Epithelial cell of prostate (primary cell): ENCODE measurements around the gene ZDHHC8.
"Not testable (repeated sequence)": the region's sequence is repeated elsewhere in the genome, so short reads cannot be mapped to it uniquely, and the experiment has no call there.

ENCODE experiments used
- DNase-seq: peaks from one replicate; pipeline ENCODE4 v3.0.0-alpha.2; 2011; ENCODE audit warnings: low read depth, low spot score
- H3K27ac ChIP-seq: fragments of 450-650 bp; 2 replicates; pipeline ENCODE4 v1.5.1; 2017; ENCODE audit warnings: mild to moderate bottlenecking

The ZDHHC8 gene

DNA sequence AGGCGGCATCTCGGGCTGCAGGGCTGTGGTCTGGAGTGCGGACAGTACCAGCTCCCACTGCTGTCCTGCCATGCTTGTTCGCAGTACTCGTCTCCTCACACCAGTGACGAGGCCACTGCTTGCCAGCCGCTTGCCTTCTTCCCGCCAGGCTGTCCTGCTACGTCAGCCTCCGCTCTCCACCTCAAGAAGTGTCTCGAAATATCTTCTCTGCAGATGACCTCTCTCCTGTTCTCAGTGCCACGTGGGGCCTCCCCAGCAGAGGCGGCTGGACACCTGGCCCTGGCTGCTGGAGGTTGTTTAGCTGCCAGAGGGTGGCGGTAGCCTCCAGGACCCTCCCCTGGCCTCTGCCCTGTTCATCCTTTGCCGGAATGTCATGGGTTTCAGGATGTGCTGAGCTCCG is 22.3 kb downstream of the ZDHHC8 start:
- DNase-seq, result no peak
- H3K27ac ChIP-seq, result no peak overlapping the region

DNA sequence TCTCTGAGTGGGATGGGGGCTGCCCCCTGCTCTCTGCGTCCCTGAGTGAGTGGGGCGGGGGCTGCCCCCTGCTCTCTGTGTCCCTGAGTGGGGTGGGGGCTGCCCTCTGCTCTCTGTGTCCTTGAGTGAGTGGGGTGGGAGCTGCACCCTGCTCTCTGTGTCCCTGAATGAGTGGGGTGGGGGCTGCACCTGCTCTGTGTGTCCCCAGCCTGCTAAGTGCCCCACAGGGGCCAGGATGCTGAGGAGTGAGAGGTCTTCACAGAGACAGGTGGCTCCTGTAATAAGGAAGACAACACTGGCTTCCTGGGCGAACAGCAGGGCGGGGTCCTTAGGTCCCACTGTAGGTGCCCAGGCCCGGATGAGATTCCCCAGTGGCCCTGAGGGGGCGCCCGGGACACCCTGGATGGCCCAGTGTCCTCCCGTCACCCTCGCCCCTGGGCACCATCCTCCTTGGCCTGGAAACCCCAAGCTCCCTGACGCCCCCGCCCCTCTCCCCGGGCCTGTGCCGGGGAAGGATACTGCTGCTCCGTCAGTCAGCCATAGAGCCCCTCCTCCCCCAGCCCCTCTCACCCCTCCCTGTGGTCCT is 23.1 kb downstream of the ZDHHC8 start:
- no peak overlapping the region for H3K27ac ChIP-seq
- no peak for DNase-seq

DNA sequence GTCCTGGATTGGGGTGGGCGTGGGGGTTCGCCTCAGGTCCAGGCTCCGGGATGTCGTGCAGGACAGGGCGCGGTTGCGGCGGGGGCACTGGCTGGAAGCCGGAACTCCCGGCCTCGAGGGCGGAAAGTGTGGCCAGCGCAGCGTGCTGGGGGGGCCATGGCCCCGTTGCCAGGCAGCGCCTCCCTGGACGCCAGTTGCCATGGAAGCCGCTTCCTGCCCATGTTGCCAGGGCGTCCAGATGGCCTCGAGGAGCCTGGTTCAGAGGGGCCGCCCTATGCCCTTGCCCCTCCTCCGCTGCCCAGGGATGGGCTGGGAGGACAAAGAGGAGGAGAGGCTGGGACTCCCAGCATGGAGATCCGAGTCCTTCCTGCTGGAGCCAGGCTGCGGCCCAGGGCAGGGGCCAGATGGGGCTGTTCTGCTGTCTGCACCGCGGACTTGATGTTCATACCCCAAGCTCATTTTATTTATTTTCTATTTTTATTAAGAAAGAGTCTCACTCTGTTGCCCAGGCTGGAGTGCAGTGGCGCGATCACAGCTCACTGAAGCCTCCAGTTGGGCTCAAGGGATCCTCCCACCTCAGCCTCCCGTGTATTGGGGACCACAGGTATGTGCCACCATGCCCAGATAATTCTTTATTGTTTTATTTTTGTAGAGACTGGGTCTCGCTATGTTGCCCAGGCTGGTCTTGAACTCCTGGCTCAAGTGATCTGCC is 23.9 kb downstream of the ZDHHC8 start:
- DNase-seq, result no peak
- H3K27ac ChIP-seq, result no peak overlapping the region

DNA sequence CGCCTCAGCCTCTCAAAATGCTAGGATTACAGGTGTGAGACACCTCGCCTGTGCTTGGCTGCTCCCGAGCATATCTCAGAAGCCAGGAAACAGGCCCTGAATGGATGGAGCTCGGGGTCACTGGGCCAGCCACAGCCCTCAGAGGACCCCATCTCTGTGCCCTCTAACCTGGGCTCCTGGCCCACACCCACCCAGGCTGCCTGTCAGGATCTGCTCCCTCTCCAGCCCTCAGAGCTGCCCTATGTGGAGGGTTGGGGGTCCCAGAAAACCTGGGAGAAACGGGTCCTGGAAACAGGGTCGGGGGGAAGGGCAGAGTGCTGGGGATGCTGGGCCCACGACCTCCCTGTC is 24.4 kb downstream of the ZDHHC8 start:
- H3K27ac ChIP-seq, result no peak overlapping the region
- no peak for DNase-seq

DNA sequence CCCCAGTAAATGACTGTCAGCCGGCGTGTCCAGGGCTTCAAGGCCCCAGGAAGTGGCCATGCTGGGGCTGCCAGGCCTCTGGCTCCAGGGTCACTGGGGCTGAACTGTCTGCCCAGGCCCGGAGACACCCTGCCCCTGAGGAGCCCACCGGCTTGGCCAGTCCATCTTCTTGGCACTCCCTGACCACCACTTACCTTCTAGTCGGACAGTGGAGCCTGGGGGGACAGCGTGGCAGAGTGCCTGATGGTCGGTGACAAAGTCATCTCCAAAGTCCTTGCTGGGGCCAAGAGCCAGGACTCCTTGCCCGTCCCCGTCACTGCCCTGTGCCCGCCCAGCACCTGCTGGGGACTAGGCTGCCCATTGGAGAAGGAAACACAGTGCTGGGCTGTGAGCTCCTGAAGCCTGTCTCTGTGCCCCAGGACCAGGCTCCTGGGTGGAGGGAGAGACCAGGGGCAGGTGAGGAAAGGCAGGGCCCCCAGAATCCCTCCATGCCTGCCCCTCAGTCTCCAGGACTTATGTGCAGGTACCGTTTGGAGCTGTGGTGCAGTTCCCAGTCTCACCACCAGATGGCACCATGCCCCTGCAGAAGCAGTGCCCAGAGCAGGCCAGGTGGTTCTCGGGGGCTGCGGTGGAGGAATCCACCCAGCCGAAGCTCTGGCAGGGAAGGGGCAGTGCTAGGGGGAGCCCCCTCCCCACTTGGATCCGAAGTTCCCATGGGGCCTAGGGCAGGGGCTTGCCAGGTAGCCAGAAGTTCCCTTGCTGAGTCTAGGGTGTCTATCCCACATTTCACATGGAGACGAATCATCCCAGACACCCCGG is 25.2 kb downstream of the ZDHHC8 start:
- peak; percentile 3 for DNase-seq
- H3K27ac ChIP-seq, result no peak overlapping the region

DNA sequence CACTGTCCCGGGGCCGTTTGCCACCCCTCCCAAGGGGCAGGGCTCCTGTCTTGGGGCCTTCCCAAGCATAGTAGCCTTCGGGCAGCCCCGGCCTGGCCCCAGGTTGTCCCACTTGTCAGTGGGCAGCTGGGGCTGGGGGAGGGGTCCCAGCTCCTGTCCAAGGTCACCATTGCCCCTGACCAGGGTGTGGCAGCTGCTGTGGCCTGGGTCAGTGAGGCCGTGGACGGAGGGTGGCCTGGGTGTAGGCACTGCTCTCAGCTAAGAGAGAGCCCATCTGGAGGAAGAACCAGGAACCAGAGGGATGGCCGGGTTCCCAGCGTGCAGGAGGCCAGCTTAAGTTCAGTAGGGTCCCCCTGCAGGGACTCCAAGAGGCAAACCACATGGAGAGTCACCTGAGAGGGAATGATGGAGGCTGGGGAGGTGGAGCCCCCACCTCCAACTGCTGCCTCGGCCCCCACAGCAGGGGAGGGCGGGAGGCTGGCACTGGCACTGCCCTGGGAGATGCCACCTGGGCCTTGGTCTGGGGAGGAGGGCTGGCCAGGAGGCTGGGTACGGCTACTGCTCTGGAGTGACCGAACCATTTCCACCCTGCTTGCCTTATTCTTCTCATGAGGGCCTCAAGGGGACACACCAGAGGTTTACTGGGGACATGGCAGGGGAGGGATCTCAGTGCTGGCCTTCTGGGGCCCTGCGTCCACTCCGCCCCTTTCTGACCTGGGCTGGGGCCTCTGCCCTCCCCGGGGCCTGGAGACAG is 26.0 kb downstream of the ZDHHC8 start:
- no peak overlapping the region for H3K27ac ChIP-seq
- DNase-seq, result no peak

DNA sequence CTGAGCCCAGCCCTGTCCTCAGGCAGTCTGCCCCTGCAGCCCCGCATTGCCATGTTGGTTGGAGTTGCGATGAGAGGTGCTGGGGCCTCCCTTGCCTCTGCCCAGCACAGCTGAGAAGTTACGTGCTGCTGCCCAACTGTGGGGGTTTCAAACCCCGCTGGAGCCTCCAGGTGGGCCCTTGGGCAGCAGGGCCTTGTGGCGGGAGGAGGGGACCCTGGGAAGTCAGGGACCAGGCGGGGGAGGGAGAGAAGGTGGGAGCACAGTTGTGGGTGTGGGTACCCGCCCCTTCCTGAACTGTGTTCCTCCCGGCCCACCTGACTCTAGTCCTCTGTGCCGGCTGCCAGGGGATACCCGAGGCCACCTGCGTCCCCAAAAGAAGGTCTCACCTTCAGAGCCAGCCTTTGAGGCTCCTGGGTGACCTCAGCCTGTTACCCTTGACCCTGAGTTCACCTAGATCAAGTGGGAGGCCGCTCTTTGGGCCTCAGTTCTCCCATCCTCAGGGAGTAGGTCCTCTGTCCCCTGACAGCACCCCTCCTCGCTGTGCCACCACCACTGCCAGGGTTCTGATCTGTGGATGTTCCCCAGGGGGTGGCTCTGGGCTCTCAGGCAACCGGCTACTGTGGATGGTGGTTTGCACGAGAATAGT is 26.9 kb downstream of the ZDHHC8 start:
- H3K27ac ChIP-seq, result no peak overlapping the region
- no peak for DNase-seq

DNA sequence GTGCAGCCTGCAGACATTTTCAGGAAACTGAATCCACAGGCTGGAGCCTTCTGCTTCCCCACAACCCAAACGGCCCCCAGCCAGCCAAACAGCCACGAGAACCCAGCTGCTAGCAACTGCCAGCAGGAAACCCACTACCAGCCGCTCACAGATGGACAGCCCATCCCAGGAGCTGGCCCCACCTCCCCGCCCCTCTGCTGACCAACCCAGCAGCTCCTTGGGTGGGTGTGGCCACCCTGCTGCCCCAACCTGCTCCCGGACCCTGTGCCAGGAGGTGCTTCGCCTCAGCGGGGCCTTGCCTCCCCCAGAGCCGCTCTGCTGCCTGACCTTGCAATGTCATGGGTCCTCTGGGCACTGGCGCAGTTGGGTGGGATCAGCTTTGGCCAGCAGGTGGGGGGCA is 27.5 kb downstream of the ZDHHC8 start:
- no peak for DNase-seq
- no peak overlapping the region for H3K27ac ChIP-seq

DNA sequence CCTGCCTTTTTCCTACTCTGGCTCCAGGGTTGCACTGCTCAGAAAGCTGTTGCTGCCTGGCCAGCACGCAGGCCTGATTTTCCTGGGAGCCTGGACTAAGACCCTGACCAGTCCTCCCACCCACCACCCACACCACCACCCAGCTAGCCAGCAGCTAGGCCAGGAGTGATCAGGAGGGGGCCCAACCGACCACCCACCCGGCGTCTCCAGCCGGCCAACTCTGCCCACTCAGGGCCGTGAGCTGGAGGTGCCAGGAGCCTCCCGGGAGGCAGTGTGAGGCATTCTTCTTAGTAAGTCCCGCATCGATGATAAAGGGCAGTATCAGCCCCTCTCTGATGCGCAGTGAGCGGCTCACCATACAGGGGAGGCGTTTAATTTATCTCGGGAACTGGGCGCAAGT is 27.9 kb downstream of the ZDHHC8 start:
- H3K27ac ChIP-seq, DNase-seq: not testable (repeated sequence)

DNA sequence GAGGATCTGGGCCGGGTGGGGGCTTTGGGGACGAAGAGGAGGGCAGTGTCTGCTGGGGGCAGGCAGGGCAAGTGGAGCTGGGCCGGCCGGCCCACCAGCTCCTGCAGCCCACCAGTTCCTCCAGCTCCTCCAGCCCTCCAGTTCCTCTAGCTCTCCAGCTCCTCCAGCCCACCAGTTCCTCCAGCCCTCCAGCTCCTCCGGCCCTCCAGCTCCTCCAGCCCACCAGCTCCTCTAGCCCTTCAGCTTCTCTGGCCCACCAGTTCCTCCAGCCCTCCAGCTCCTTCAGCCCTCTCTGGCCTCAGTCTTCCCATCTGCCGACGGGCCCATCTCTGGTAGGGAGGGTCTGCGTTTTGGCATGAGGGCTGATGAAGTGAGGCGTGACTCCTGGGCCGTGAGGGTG is 28.4 kb downstream of the ZDHHC8 start:
- no peak overlapping the region for H3K27ac ChIP-seq
- no peak for DNase-seq

DNA sequence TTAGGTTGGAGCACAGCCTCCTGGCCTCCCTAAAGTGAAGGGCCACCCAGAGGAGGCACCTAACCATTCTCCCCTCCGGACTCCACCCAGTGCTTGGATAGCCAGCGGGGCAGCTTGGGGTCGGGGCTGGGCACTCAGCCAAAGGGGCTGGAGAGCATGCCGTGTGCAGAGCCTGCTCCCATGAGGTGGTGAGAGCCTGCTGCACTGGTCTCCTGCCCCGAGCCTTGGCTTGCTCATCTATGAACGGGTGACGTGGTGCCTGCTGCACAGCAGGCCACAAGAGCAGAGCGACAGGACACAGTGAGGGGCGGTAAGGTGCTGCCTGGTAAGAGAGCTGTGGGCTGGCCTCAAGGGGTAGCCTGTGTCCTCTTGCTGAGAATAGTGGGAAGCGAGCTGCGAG is 33.3 kb downstream of the ZDHHC8 start:
- no peak for DNase-seq
- no peak overlapping the region for H3K27ac ChIP-seq

DNA sequence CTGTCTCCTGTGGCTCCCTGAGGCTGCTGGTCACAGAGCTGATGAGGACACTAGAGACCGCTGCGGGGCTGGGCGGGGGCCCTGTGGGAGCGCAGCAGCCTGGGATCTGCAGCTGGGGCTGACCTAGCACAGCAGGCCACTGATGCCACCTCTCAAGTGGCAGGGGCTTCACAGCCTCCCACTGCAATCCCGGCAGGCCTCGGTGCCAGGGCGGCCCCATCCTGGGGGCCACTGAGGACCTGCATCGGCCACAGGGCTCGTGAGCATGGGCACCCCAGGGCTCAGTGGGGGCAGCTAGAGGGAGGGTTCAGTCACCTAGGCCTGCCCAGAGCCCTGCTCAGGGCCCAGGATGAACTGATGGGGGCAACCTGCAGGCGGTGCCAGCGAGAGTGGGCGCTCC is 33.8 kb downstream of the ZDHHC8 start:
- no peak for DNase-seq
- no peak overlapping the region for H3K27ac ChIP-seq

DNA sequence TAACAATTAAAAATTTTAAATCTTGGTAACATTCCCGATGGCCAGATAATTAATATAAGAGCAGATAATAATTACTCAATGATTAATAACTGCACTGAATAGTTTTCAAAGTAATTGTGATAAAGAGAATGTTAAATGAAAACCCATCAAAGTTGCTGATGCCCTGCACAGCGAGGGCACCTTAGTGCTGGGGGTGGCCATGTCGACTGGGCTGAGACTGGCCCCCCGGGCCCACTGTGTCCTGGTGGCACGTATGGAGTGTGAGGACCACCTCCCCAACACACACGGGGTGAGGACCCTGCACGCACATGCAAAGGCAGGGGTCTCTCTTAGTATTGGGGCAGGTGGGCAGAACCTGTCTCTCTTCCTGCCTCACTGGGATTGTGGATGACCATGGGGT is 34.3 kb downstream of the ZDHHC8 start:
- DNase-seq, result no peak
- H3K27ac ChIP-seq, result no peak overlapping the region

DNA sequence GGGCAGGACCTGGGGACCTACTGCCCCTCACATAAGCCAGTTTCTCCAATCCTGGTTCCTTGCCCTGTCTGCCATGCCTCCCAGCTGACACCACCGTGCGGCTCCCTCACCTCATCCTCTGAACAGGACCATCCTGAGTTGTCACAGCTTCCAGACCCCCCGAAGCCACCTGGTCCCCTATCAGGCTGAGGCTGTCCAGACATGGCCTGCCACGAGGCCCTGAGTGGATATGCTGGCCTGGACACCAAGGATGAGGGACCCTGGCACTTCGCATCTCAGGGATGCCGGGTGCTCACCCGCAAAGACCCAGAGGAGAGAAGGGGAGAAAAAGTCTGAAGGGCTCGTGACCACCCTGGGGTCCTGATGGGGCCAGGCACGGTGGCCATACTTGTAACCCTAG is 35.1 kb downstream of the ZDHHC8 start:
- no peak overlapping the region for H3K27ac ChIP-seq
- DNase-seq, result no peak

DNA sequence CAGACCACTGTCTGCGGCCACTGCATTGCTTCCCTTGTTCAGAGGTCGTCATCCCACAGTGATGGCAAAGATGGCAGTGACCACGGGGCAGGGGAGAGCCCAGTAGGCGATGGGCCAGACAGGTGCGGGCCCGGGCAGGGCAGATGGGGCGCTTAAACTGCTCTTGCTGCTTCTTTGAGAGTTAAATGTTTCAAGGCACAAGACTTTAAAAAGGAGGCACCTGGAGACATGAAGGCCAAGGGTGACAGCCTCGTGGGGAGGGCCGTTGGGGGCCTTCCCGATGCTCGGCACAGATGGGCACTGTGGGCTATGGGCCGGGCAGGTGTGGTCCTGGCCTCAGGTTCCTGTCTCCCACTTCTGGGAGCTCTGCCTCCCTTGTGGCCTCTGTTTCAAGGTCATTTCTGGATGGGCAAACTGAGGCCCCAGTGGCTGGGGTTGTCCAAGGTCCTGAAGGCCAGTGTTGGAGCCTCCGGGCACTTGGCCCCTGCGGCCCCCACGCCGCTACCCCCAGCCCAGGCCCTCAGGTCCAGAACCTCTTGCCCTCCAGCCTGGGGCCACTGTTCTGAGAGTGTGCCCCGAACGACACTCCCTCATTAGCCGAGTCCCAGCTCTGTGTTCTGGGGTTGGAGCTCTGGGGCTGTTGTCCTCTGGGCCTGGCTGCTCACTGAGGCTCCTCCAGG is 36.2 kb downstream of the ZDHHC8 start:
- no peak for DNase-seq
- no peak overlapping the region for H3K27ac ChIP-seq

DNA sequence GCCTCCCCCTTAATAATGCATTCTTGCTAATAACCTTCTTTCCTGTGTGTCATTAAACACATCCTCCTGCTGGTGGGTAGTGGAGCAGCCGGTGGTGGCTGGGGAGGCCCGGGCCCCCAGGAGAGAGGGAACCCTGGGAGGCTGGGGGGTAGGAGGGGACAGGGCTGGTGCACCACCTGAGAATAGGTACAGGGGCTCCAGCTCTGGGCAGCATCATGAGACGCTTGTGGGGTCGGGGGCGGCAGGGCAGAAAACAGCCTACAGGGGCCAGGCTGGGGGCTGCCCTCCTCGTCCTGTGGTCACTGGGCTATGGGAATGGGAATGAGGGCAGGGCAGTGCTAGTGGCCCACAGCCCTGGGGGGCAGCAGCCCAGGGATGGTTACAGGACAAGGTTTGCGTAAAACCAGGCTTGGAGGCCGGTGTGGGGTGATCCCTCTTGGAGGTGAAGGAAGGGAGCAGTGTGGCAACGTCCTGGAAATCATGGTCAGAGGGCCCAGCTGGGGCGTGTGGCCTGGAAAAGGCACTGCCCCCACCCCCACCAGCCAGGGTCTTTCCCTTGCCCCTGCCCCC is 37.7 kb downstream of the ZDHHC8 start:
- DNase-seq, result no peak
- H3K27ac ChIP-seq, result no peak overlapping the region

DNA sequence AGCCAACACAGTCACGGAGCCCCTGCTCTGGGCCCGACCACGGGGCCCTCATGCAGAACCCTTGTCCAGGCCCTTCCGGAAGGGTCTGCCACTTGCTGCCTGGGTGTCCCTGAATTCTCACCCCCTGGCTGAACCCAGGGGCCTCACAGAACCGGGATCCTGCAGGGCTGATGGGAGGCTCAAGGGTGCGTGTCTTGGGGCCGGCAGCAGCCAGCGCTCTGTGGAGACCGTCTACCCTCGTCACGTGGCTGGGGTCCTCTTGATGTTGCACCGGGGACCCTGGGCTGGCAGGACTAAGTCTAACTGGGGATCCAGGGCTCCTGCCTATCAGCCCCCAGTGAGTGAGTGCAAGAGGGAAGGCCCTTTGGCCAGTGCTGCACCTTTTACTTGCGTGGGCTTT is 38.6 kb downstream of the ZDHHC8 start:
- no peak overlapping the region for H3K27ac ChIP-seq
- no peak for DNase-seq

DNA sequence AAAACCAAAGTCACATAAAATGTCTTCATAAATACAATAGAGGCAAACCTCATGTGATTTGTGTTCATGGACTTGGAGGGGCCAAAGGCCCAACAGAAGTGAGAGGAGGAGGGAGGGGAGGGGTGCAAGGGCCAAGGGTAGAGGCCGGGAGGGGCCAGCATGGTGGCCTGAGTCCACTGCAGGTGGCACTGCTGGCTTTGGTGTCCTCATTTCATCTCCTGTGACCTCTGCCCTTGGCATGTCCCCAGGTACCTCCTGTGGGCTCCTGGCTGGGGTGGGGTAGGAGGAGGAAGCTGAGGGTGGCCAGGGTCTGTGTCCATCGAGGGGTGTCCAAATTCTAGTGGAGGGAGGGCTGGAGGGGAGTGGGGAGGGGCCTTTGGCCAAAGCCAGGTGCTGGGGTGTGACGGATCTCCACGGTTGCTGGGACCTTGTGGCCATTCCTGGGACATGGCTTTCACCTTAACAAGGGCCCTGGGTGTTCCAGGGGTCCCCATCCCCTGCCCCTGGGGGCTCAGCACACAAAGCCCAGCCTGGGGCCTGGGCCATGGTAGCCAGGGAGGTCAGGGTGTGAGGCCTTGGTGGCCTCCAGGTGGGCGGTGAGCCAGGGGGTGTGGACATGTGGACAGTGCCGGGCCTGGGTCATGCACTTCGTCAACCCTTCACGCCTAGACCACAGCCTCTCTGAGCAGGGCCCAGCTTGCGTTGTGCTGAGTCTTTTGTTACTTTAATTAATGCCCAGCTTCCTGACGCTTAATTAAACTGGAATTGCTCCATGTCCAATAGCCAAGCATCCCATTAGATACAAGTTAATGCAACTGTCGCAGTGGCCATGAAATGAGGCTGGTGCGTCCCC is 39.9 kb downstream of the ZDHHC8 start:
- DNase-seq, result no peak
- no peak overlapping the region for H3K27ac ChIP-seq

DNA sequence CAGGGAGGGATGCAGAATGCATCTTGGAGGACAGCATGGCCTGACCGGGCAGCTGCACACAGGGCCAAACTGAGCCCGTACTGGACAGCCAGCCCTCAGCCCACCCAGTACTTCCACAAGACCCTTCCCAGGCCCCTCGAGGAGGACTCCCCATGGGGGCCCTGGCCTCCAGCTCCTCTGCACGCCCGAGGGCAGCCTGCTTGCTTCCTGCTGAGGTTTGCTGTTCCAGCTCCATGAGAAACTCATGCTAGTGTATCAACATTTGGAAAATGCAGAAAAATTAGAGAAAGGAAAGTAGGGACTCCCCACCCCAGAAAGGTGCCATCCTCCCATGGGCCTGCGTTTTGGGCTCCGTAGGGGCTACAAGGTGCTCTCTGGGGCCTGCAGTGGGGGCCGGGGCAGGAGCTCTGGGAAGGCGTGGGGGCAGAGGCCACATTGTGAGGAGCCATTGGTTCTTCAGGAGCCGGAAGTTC is 40.6 kb downstream of the ZDHHC8 start:
- DNase-seq, result no peak
- H3K27ac ChIP-seq, result no peak overlapping the region
